GM12878 (cell line): ENCODE data around the gene STK11. TPM values are rescaled to one million over a fixed set of nuclear protein-coding genes. Genes with fewer than 3 reads are reported as not detected.
A peak's percentile ranks its signal among the peaks of the same experiment; 100 is the strongest.

Source experiments
- BHLHE40 ChIP-seq, 2 experiments: fragments of 450-650 bp in 1 of 2; IDR thresholded peaks; 2 replicates each; pipeline ENCODE4 v1.6.1; 2011 to 2017; ENCODE audit warnings: low read depth in 2 of 2, borderline replicate concordance in 1 of 2, improper control_type of control experiment in 1 of 2, low read length in 1 of 2, mild to moderate bottlenecking in 1 of 2
- BMI1 ChIP-seq: fragments of 450-650 bp; IDR thresholded peaks from 2 replicates; pipeline ENCODE4 v1.6.1; 2016; ENCODE audit warnings: mild to moderate bottlenecking, moderate library complexity, borderline replicate concordance
- CHD4 ChIP-seq: fragments of 200-600 bp; sonication (generic); IDR thresholded peaks from 2 replicates; pipeline ENCODE4 v1.6.1; 2016; ENCODE audit warnings: mild to moderate bottlenecking
- E2F4 ChIP-seq: IDR thresholded peaks from 2 replicates; pipeline ENCODE4 v1.6.1; 2012; ENCODE audit warnings: low read depth, low read length, improper control_type of control experiment
- ELK1 ChIP-seq: IDR thresholded peaks from 2 replicates; pipeline ENCODE4 v1.6.1; 2012; ENCODE audit warnings: low read depth, low read length, improper control_type of control experiment
- HDGF ChIP-seq: fragments of 450-650 bp; IDR thresholded peaks from 2 replicates; pipeline ENCODE4 v1.6.1; 2016; ENCODE audit warnings: antibody characterized with exemption
- IKZF1 ChIP-seq: fragments of 450-650 bp; conservative IDR thresholded peaks from 2 replicates; pipeline ENCODE4 v1.6.1; 2017; ENCODE audit warnings: antibody characterized with exemption, mild to moderate bottlenecking
- LARP7 ChIP-seq: fragments of 450-650 bp; IDR thresholded peaks from 2 replicates; pipeline ENCODE4 v1.6.1; 2017; ENCODE audit warnings: mild to moderate bottlenecking
- MAX ChIP-seq: IDR thresholded peaks from 2 replicates; pipeline ENCODE4 v1.6.1; 2012; ENCODE audit warnings: low read depth, low read length, improper control_type of control experiment
- MTA2 ChIP-seq: fragments of 450-650 bp; IDR thresholded peaks from 2 replicates; pipeline ENCODE4 v1.6.1; 2016; ENCODE audit warnings: low read depth, mild to moderate bottlenecking, moderate library complexity
- MTA3 ChIP-seq: IDR thresholded peaks from 2 replicates; pipeline ENCODE4 v1.6.1; 2012; ENCODE audit warnings: low read length, inconsistent platforms, borderline replicate concordance
- MXI1 ChIP-seq: fragments of 150-350 bp; IDR thresholded peaks from 2 replicates; pipeline ENCODE4 v1.6.1; 2011; ENCODE audit warnings: low read depth, mild to moderate bottlenecking, inconsistent platforms, low read length, improper control_type of control experiment
- NFYA ChIP-seq: IDR thresholded peaks from 2 replicates; pipeline ENCODE4 v1.6.1; 2011; ENCODE audit warnings: low read depth, mild to moderate bottlenecking, low read length, improper control_type of control experiment, borderline replicate concordance
- PAX8 ChIP-seq: fragments of 450-650 bp; IDR thresholded peaks from 2 replicates; pipeline ENCODE4 v1.6.1; 2017; ENCODE audit warnings: mild to moderate bottlenecking, moderate library complexity
- POLR2AphosphoS2 ChIP-seq: IDR thresholded peaks from 2 replicates; pipeline ENCODE4 v1.6.1; 2011; ENCODE audit warnings: low read depth, mild to moderate bottlenecking, low read length, improper control_type of control experiment, moderate library complexity
- RUNX3 ChIP-seq: IDR thresholded peaks from 2 replicates; pipeline ENCODE4 v1.6.1; 2012; ENCODE audit warnings: low read length, inconsistent platforms
- SKIL ChIP-seq: fragments of 450-650 bp; IDR thresholded peaks from 2 replicates; pipeline ENCODE4 v1.6.1; 2017; ENCODE audit warnings: mild to moderate bottlenecking, low read depth, inconsistent platforms; ENCODE audit not compliant: poor library complexity, severe bottlenecking
- SMAD1 ChIP-seq: fragments of 450-650 bp; IDR thresholded peaks from 2 replicates; pipeline ENCODE4 v1.6.1; 2018; ENCODE audit warnings: mild to moderate bottlenecking, low read depth; ENCODE audit not compliant: partially characterized antibody
- SRF ChIP-seq, 2 experiments: IDR thresholded peaks; 2 replicates each; pipeline ENCODE4 v1.6.1; 2011; ENCODE audit warnings: low read depth in 2 of 2, low read length in 2 of 2, mild to moderate bottlenecking in 1 of 2, moderate library complexity in 1 of 2
- SUPT20H ChIP-seq: IDR thresholded peaks from 2 replicates; pipeline ENCODE4 v1.6.1; 2011; ENCODE audit warnings: low read depth, mild to moderate bottlenecking, low read length, moderate library complexity, borderline replicate concordance; ENCODE audit not compliant: control insufficient read depth
- SUZ12 ChIP-seq: fragments of 200-600 bp; sonication (generic); IDR thresholded peaks from one replicate; pipeline ENCODE4 v1.6.1; 2018; ENCODE audit warnings: antibody characterized with exemption, mild to moderate bottlenecking; ENCODE audit not compliant: unreplicated experiment
- USF1 ChIP-seq: IDR thresholded peaks from 2 replicates; pipeline ENCODE4 v1.6.1; 2011; ENCODE audit warnings: borderline replicate concordance, low read depth, mild to moderate bottlenecking, moderate library complexity, mixed read lengths, low read length; ENCODE audit not compliant: insufficient read depth; ENCODE audit errors: extremely low read length
- ZNF384 ChIP-seq: IDR thresholded peaks from 2 replicates; pipeline ENCODE4 v1.6.1; 2012; ENCODE audit warnings: low read depth, mild to moderate bottlenecking, low read length, improper control_type of control experiment, borderline replicate concordance
- polyA plus RNA-seq, 11 experiments: library from polyadenylated mRNA; depleted of rRNA in 4 of 11; unstranded in 6 of 11; stranded (reverse) in 5 of 11; fragments of >200 nt; fragmentation: Nextera tagmentation in 4 of 11; fragmentation: Illumina TruSeq in 1 of 11; extraction: Ambion mirVana in 4 of 11; extraction: Trizol in 1 of 11; gene quantifications; 1 replicate in 1 of 11; 2 replicates in 10 of 11; pipeline versions ENCODE4 v1.2.1 to v1.2.3, GENCODE V29; 2011 to 2016; ENCODE audit warnings: inconsistent platforms in 2 of 11, missing spikeins in 2 of 11, low read depth in 1 of 11
- total RNA-seq, 4 experiments: library from RNA; depleted of rRNA in 3 of 4; stranded (reverse); fragments of >200 nt in 3 of 4; fragmentation: Illumina TruSeq in 1 of 4; extraction: Trizol in 1 of 4; gene quantifications; 2 replicates each; pipeline versions ENCODE4 v1.2.1 to v1.2.3, GENCODE V29; 2013 to 2021

Gene STK11
- total and polyA plus RNA-seq, 10 of the 15 experiments (the other 5 are each of a cell fraction or from before 2014, with no cell fraction given): 0.33 to 71.0 (median 23.8) TPM

GRCh38 chr19:1183543-1184172 is 21.9 kb upstream of the STK11 start (continued):
- TF ChIP-seq BHLHE40 (IDR thresholded peaks at IDR 0.05; ENCODE audit: borderline replicate concordance in 1 of 2, low read depth in 2 of 2, low read length in 1 of 2) (peak; percentile 55 to 89; a peak in 3 of 4 replicates), LARP7 (no peak), BMI1 (0 out of 2 replicates have a peak, but pooled peaks have one; percentile 12), HDGF (no peak), PAX8 (no peak), POLR2AphosphoS2 (no peak), MXI1 (no peak), SUZ12 (no peak), SRF (IDR thresholded peaks at IDR 0.05; ENCODE audit: low read depth in 2 of 2, low read length in 2 of 2) (no peak), ELK1 (no peak), RUNX3 (peak; percentile 58), SKIL (peak; percentile 43), SUPT20H (no peak), NFYA (no peak), MTA2 (peak; percentile 73), MAX (no peak), ZNF384 (no peak), MTA3 (no peak), CHD4 (no peak), SMAD1 (no peak), USF1 (no peak), E2F4 (no peak), IKZF1 (peak; percentile 98)
